ENCODE results near the gene KATNA1.

KATNA1 gene

GRCh38 chr6:149615805-149616204, 32.7 kb downstream of the KATNA1 start:
- Histone ChIP-seq H3K27ac (ENCODE audit: low read depth, low read length) (no peak overlapping the region), H3K9me3 (ENCODE audit: insufficient read depth, low read length) (no peaks in the 10 kb centered on the region), H3K4me3 (ENCODE audit: insufficient read depth, low read length, poor library complexity, severe bottlenecking) (no peak overlapping the region), H4K20me1 (ENCODE audit: low read depth, low read length) (no peaks in the 10 kb centered on the region), H3K9me2 (replicated peaks; ENCODE audit: insufficient read depth, low read length) (no peaks in the 10 kb centered on the region), H3K79me2 (ENCODE audit: insufficient read depth, low read length) (0 out of 2 replicates have a peak, but pooled peaks cover 3% of the 10 kb centered on the region), H3K9ac (ENCODE audit: low read length) (no peak overlapping the region), H3K4me2 (ENCODE audit: low read depth, low read length, poor library complexity, severe bottlenecking) (no peak overlapping the region), H3F3A (ENCODE audit: insufficient read depth) (peaks cover 6% of the 10 kb centered on the region; the same call in 1 of the 2 replicates), H3K27me3 (ENCODE audit: low read length) (no peaks in the 10 kb centered on the region), H2AFZ (ENCODE audit: low read depth, low read length, severe bottlenecking) (no peak overlapping the region), H3K36me3 (ENCODE audit: low read length) (peaks cover 15% of the 10 kb centered on the region; the same call in 1 of the 2 replicates)
- TF ChIP-seq EZH2phosphoT487 (conservative IDR thresholded peaks at IDR 0.05; ENCODE audit: low read length) (no peak), CTCF (IDR thresholded peaks at IDR 0.05; ENCODE audit: insufficient read depth, low read length, poor library complexity, severe bottlenecking) (no peak)

GRCh38 chr6:149614337-149614736, 34.2 kb downstream of the KATNA1 start:
- no peaks in the 10 kb centered on the region for H3K9me2 ChIP-seq (replicated peaks; ENCODE audit: insufficient read depth, low read length)
- peaks cover 6% of the 10 kb centered on the region; the same call in 1 of the 2 replicates for H3F3A ChIP-seq (ENCODE audit: insufficient read depth)
- no peaks in the 10 kb centered on the region for H3K27me3 ChIP-seq (ENCODE audit: low read length)
- no peak overlapping the region for H3K27ac ChIP-seq (ENCODE audit: low read depth, low read length)
- H3K9me3 ChIP-seq (ENCODE audit: insufficient read depth, low read length): no peaks in the 10 kb centered on the region
- no peak overlapping the region for H3K4me3 ChIP-seq (ENCODE audit: insufficient read depth, low read length, poor library complexity, severe bottlenecking)
- H3K4me2 ChIP-seq (ENCODE audit: low read depth, low read length, poor library complexity, severe bottlenecking): no peak overlapping the region
- H3K79me2 ChIP-seq (ENCODE audit: insufficient read depth, low read length): 0 out of 2 replicates have a peak, but pooled peaks cover 3% of the 10 kb centered on the region
- no peak overlapping the region for H2AFZ ChIP-seq (ENCODE audit: low read depth, low read length, severe bottlenecking)
- H3K9ac ChIP-seq (ENCODE audit: low read length): no peak overlapping the region
- TF ChIP-seq EZH2phosphoT487 (conservative IDR thresholded peaks at IDR 0.05; ENCODE audit: low read length) (no peak), CTCF (IDR thresholded peaks at IDR 0.05; ENCODE audit: insufficient read depth, low read length, poor library complexity, severe bottlenecking) (no peak)
- peaks cover 11% of the 10 kb centered on the region; the same call in 1 of the 2 replicates for H3K36me3 ChIP-seq (ENCODE audit: low read length)
- no peaks in the 10 kb centered on the region for H4K20me1 ChIP-seq (ENCODE audit: low read depth, low read length)

- TF ChIP-seq EZH2phosphoT487 (conservative IDR thresholded peaks at IDR 0.05; ENCODE audit: low read length): no peak
- no peak for TF ChIP-seq CTCF (IDR thresholded peaks at IDR 0.05; ENCODE audit: insufficient read depth, low read length, poor library complexity, severe bottlenecking)
- H2AFZ ChIP-seq (ENCODE audit: low read depth, low read length, severe bottlenecking): no peak overlapping the region
- no peak overlapping the region for H3K4me2 ChIP-seq (ENCODE audit: low read depth, low read length, poor library complexity, severe bottlenecking)
- peaks cover 4% of the 10 kb centered on the region; the same call in 1 of the 2 replicates for H3K36me3 ChIP-seq (ENCODE audit: low read length)
- no peak overlapping the region for H3K4me3 ChIP-seq (ENCODE audit: insufficient read depth, low read length, poor library complexity, severe bottlenecking)
- H3K79me2 ChIP-seq (ENCODE audit: insufficient read depth, low read length): no peaks in the 10 kb centered on the region
- H3K9me3 ChIP-seq (ENCODE audit: insufficient read depth, low read length): no peaks in the 10 kb centered on the region
- H3F3A ChIP-seq (ENCODE audit: insufficient read depth): peaks cover 3% of the 10 kb centered on the region; the same call in 1 of the 2 replicates
- no peaks in the 10 kb centered on the region for H3K9me2 ChIP-seq (replicated peaks; ENCODE audit: insufficient read depth, low read length)
- no peaks in the 10 kb centered on the region for H4K20me1 ChIP-seq (ENCODE audit: low read depth, low read length)
- H3K27me3 ChIP-seq (ENCODE audit: low read length): no peaks in the 10 kb centered on the region
- H3K9ac ChIP-seq (ENCODE audit: low read length): no peak overlapping the region
- no peak overlapping the region for H3K27ac ChIP-seq (ENCODE audit: low read depth, low read length)
These were observed 40.0 kb downstream of the KATNA1 start for GRCh38 chr6:149608381-149608982.
